DND-41 (cell line): ENCODE data around the gene SNAPC4.
"Not testable (repeated sequence)": the region's sequence is repeated elsewhere in the genome, so short reads cannot be mapped to it uniquely, and the experiment has no call there.

Experiments used
- CTCF ChIP-seq: IDR thresholded peaks from 2 replicates; pipeline ENCODE4 v1.5.1; 2012; ENCODE audit warnings: borderline replicate concordance, low read length, moderate library complexity, mild to moderate bottlenecking; ENCODE audit not compliant: poor library complexity, severe bottlenecking; ENCODE audit errors: extremely low read depth
- EZH2 ChIP-seq: IDR thresholded peaks from 3 replicates; pipeline ENCODE4 v1.6.1; 2012; ENCODE audit warnings: borderline replicate concordance, low read depth, mild to moderate bottlenecking, moderate library complexity, low read length, inconsistent platforms; ENCODE audit not compliant: severe bottlenecking

- TF ChIP-seq CTCF, EZH2: not testable (repeated sequence)
These were observed 5.9 kb upstream of the SNAPC4 start for GRCh38 chr9:136405904-136406303.
